Astrocyte (in vitro differentiated cells and primary cell): ENCODE data around the gene CROCC2.

ENCODE experiments used
- CTCF ChIP-seq: IDR thresholded peaks from 2 replicates; pipeline ENCODE4 v1.5.1; 2011; ENCODE audit warnings: low read depth, mild to moderate bottlenecking, inconsistent platforms, low read length, moderate library complexity; ENCODE audit not compliant: insufficient read depth
- EZH2 ChIP-seq: IDR thresholded peaks from 2 replicates; pipeline ENCODE4 v1.6.1; 2012; ENCODE audit warnings: mild to moderate bottlenecking, low read length, inconsistent platforms; ENCODE audit not compliant: insufficient read depth

- TF ChIP-seq CTCF (no peak), EZH2 (no peak)
Observed at GRCh38 chr2:240873098-240873788, 32.9 kb upstream of the CROCC2 start.
